ENCODE results near the gene TPCN1. TPM values are rescaled to one million over a fixed set of nuclear protein-coding genes. Genes with fewer than 3 reads are reported as not detected.

The TPCN1 gene
- total and polyA plus RNA-seq, 4 donors = 20.8 to 61.7 (median 30.7) TPM

GRCh38 chr12:113318900-113319628 lies 97.8 kb downstream of the TPCN1 start:
- Histone ChIP-seq H3K27me3 (ENCODE audit: control insufficient read depth in 3 of 3, insufficient read depth in 3 of 3, low read length in 2 of 3) (no peaks in the 10 kb centered on the region), H3K36me3 (ENCODE audit: control insufficient read depth in 4 of 4, insufficient read depth in 4 of 4, low read length in 4 of 4) (peaks cover 2 to 62% (median 17%) of the 10 kb centered on the region in 4 donors), H3K4me3 (no peak overlapping the region), H3K9ac (ENCODE audit: insufficient read depth in 1 of 2, low read length in 2 of 2) (no peak overlapping the region), H3K27ac (ENCODE audit: low read depth in 1 of 2, low read length in 1 of 2) (no peak overlapping the region), H3K9me3 (ENCODE audit: control insufficient read depth in 4 of 4, insufficient read depth in 3 of 4, low read length in 3 of 4) (no peaks in the 10 kb centered on the region), H3K4me1 (ENCODE audit: control insufficient read depth in 5 of 5, insufficient read depth in 5 of 5, low read length in 5 of 5) (no peaks in the 10 kb centered on the region)
- 93 to 97% methylated on average over 15 of the region's 15 CpGs for WGBS, 2 donors
- TF ChIP-seq CTCF (IDR thresholded peaks at IDR 0.05; ENCODE audit: control extremely low read depth, extremely low read depth) = no peak
- DNase-seq (no peak), ATAC-seq (ENCODE audit: insufficient read depth, low FRiP score) (no peak)

- Histone ChIP-seq H3K27ac (ENCODE audit: low read depth in 1 of 2, low read length in 1 of 2) (no peak overlapping the region), H3K36me3 (ENCODE audit: control insufficient read depth in 4 of 4, insufficient read depth in 4 of 4, low read length in 4 of 4) (peaks cover 2 to 53% (median 16%) of the 10 kb centered on the region in 4 donors), H3K27me3 (ENCODE audit: control insufficient read depth in 3 of 3, insufficient read depth in 3 of 3, low read length in 2 of 3) (no peaks in the 10 kb centered on the region), H3K9ac (ENCODE audit: insufficient read depth in 1 of 2, low read length in 2 of 2) (no peak overlapping the region), H3K9me3 (ENCODE audit: control insufficient read depth in 4 of 4, insufficient read depth in 3 of 4, low read length in 3 of 4) (no peaks in the 10 kb centered on the region), H3K4me1 (ENCODE audit: control insufficient read depth in 5 of 5, insufficient read depth in 5 of 5, low read length in 5 of 5) (no peaks in the 10 kb centered on the region), H3K4me3 (no peak overlapping the region)
- 95 to 97% methylated on average over 12 of the region's 12 CpGs for WGBS, 2 donors
- TF ChIP-seq CTCF (IDR thresholded peaks at IDR 0.05; ENCODE audit: control extremely low read depth, extremely low read depth) = no peak
- ATAC-seq (ENCODE audit: insufficient read depth, low FRiP score) (no peak), DNase-seq (no peak)
Observed at GRCh38 chr12:113320401-113320800, 99.1 kb downstream of the TPCN1 start.

- Histone ChIP-seq H3K36me3 (ENCODE audit: control insufficient read depth in 4 of 4, insufficient read depth in 4 of 4, low read length in 4 of 4) (peaks cover 2 to 42% (median 16%) of the 10 kb centered on the region in 4 donors), H3K4me3 (no peak overlapping the region), H3K9me3 (ENCODE audit: control insufficient read depth in 4 of 4, insufficient read depth in 3 of 4, low read length in 3 of 4) (no peaks in the 10 kb centered on the region), H3K9ac (ENCODE audit: insufficient read depth in 1 of 2, low read length in 2 of 2) (no peak overlapping the region), H3K27me3 (ENCODE audit: control insufficient read depth in 3 of 3, insufficient read depth in 3 of 3, low read length in 2 of 3) (no peaks in the 10 kb centered on the region), H3K27ac (ENCODE audit: low read depth in 1 of 2, low read length in 1 of 2) (no peak overlapping the region), H3K4me1 (ENCODE audit: control insufficient read depth in 5 of 5, insufficient read depth in 5 of 5, low read length in 5 of 5) (peaks cover 0 to 4% (median 0%) of the 10 kb centered on the region in 5 donors)
- WGBS, 2 donors = 79 to 80% methylated on average over 2 of the region's 2 CpGs
- DNase-seq = no peak
- TF ChIP-seq CTCF (IDR thresholded peaks at IDR 0.05; ENCODE audit: control extremely low read depth, extremely low read depth) = no peak
- ATAC-seq (ENCODE audit: insufficient read depth, low FRiP score) = peak; percentile 30
Observed at GRCh38 chr12:113322343-113322742, 101.1 kb downstream of the TPCN1 start.
